T-helper 1 cell treated with Interleukin-12 subunit alpha and Interleukin-12 subunit beta and Interleukin-4 antibody, amounts not matched to agents 30 μg/mL and 1 μg/mL, for 36 hours (primary cell): ENCODE measurements around the gene MROH9.
"Not testable (repeated sequence)": the region's sequence is repeated elsewhere in the genome, so short reads cannot be mapped to it uniquely, and the experiment has no call there.

ENCODE experiments used
- H3K27ac Mint-ChIP-seq: one replicate; pipeline ENCODE4 v1.8.0; 2021; ENCODE audit warnings: mild to moderate bottlenecking, mixed read lengths
- H3K27me3 Mint-ChIP-seq: one replicate; pipeline ENCODE4 v1.8.0; 2021; ENCODE audit warnings: low read depth, mixed read lengths
- H3K36me3 Mint-ChIP-seq: one replicate; pipeline ENCODE4 v1.8.0; 2021; ENCODE audit warnings: low read depth, mixed read lengths
- H3K4me1 Mint-ChIP-seq: one replicate; pipeline ENCODE4 v1.8.0; 2021; ENCODE audit warnings: low read depth, mixed read lengths
- H3K4me3 Mint-ChIP-seq: one replicate; pipeline ENCODE4 v1.8.0; 2021; ENCODE audit warnings: mild to moderate bottlenecking, moderate library complexity, mixed read lengths
- H3K9me3 Mint-ChIP-seq: one replicate; pipeline ENCODE4 v1.8.0; 2021; ENCODE audit warnings: mixed read lengths

MROH9 gene

GRCh38 chr1:170935231-170935630, at the start of gene MROH9:
MROH9 (plus strand) TSS chr1:170935534; CDS start chr1:170945557, 10,023 bp downstream.
- Mint-ChIP-seq H3K4me1 (no peaks in the 10 kb centered on the region), H3K27ac (no peak within 1 kb of the TSS)

GRCh38 chr1:170885551-170885950, 49.8 kb upstream of the MROH9 start:
- no peaks in the 10 kb centered on the region for H3K27me3 Mint-ChIP-seq
- H3K9me3 Mint-ChIP-seq: no peaks in the 10 kb centered on the region

More at GRCh38 chr1:170935231-170935630, at the start of gene MROH9:
- H3K9me3 Mint-ChIP-seq: no peaks in the 10 kb centered on the region
- peaks cover 4% of the 10 kb centered on the region for H3K27me3 Mint-ChIP-seq
- no peak within 1 kb of the TSS for H3K4me3 Mint-ChIP-seq
- H3K36me3 Mint-ChIP-seq: no peaks in the 10 kb centered on the region

GRCh38 chr1:170886460-170886859, 48.9 kb upstream of the MROH9 start:
- Mint-ChIP-seq H3K4me1 (no peaks in the 10 kb centered on the region), H3K36me3 (no peaks in the 10 kb centered on the region), H3K27ac (no peak overlapping the region), H3K27me3 (no peaks in the 10 kb centered on the region), H3K4me3 (no peak overlapping the region), H3K9me3 (no peaks in the 10 kb centered on the region)

More at GRCh38 chr1:170885551-170885950, 49.8 kb upstream of the MROH9 start:
- Mint-ChIP-seq H3K36me3 (no peaks in the 10 kb centered on the region), H3K4me1 (no peaks in the 10 kb centered on the region), H3K27ac (no peak overlapping the region), H3K4me3 (no peak overlapping the region)

- Mint-ChIP-seq H3K9me3 (no peaks in the 10 kb centered on the region), H3K36me3 (no peaks in the 10 kb centered on the region), H3K4me3 (no peak overlapping the region), H3K4me1 (no peaks in the 10 kb centered on the region), H3K27ac (no peak overlapping the region), H3K27me3 (no peaks in the 10 kb centered on the region)
Measured at GRCh38 chr1:170887726-170888125, 47.6 kb upstream of the MROH9 start.

- no peak overlapping the region for H3K27ac Mint-ChIP-seq
- H3K36me3 Mint-ChIP-seq: no peaks in the 10 kb centered on the region
- no peak overlapping the region for H3K4me3 Mint-ChIP-seq
- no peaks in the 10 kb centered on the region for H3K9me3 Mint-ChIP-seq
- H3K4me1 Mint-ChIP-seq: no peaks in the 10 kb centered on the region
- H3K27me3 Mint-ChIP-seq: no peaks in the 10 kb centered on the region
Measured at GRCh38 chr1:170891872-170892271, 43.5 kb upstream of the MROH9 start.

- no peaks in the 10 kb centered on the region for H3K4me1 Mint-ChIP-seq
- H3K27ac Mint-ChIP-seq: no peak overlapping the region
- no peak overlapping the region for H3K4me3 Mint-ChIP-seq
- H3K9me3 Mint-ChIP-seq: no peaks in the 10 kb centered on the region
- no peaks in the 10 kb centered on the region for H3K36me3 Mint-ChIP-seq
- no peaks in the 10 kb centered on the region for H3K27me3 Mint-ChIP-seq
Measured at GRCh38 chr1:170893655-170894297, 41.6 kb upstream of the MROH9 start.

GRCh38 chr1:170903961-170904360, 31.4 kb upstream of the MROH9 start:
- Mint-ChIP-seq H3K4me3 (no peak overlapping the region), H3K27me3 (no peaks in the 10 kb centered on the region), H3K27ac (no peak overlapping the region), H3K9me3 (no peaks in the 10 kb centered on the region), H3K36me3 (no peaks in the 10 kb centered on the region), H3K4me1 (no peaks in the 10 kb centered on the region)

- Mint-ChIP-seq H3K27me3 (no peaks in the 10 kb centered on the region), H3K36me3 (no peaks in the 10 kb centered on the region)
Measured at GRCh38 chr1:170908942-170909341, 26.4 kb upstream of the MROH9 start.

GRCh38 chr1:170910273-170910672, 25.1 kb upstream of the MROH9 start:
- no peaks in the 10 kb centered on the region for H3K4me1 Mint-ChIP-seq
- H3K36me3 Mint-ChIP-seq: no peaks in the 10 kb centered on the region
- H3K27me3 Mint-ChIP-seq: no peaks in the 10 kb centered on the region
- no peak overlapping the region for H3K27ac Mint-ChIP-seq
- H3K9me3 Mint-ChIP-seq: no peaks in the 10 kb centered on the region
- H3K4me3 Mint-ChIP-seq: no peak overlapping the region

More at GRCh38 chr1:170908942-170909341, 26.4 kb upstream of the MROH9 start:
- Mint-ChIP-seq H3K4me3 (no peak overlapping the region), H3K9me3 (no peaks in the 10 kb centered on the region), H3K4me1 (no peaks in the 10 kb centered on the region), H3K27ac (no peak overlapping the region)

GRCh38 chr1:170917373-170917772, 18.0 kb upstream of the MROH9 start:
- peaks cover 24% of the 10 kb centered on the region for H3K9me3 Mint-ChIP-seq
- no peak overlapping the region for H3K4me3 Mint-ChIP-seq

GRCh38 chr1:170924656-170925055, 10.7 kb upstream of the MROH9 start:
- H3K27ac Mint-ChIP-seq, H3K4me1 Mint-ChIP-seq, H3K4me3 Mint-ChIP-seq, H3K27me3 Mint-ChIP-seq, H3K36me3 Mint-ChIP-seq: not testable (repeated sequence)
- H3K9me3 Mint-ChIP-seq: peaks cover 19% of the 10 kb centered on the region

More at GRCh38 chr1:170917373-170917772, 18.0 kb upstream of the MROH9 start:
- Mint-ChIP-seq H3K4me1 (no peaks in the 10 kb centered on the region), H3K27ac (no peak overlapping the region), H3K36me3 (peaks cover 1% of the 10 kb centered on the region), H3K27me3 (no peaks in the 10 kb centered on the region)

GRCh38 chr1:170927955-170928840, 7.1 kb upstream of the MROH9 start:
- no peaks in the 10 kb centered on the region for H3K9me3 Mint-ChIP-seq
- no peak overlapping the region for H3K4me3 Mint-ChIP-seq
- H3K27me3 Mint-ChIP-seq: peaks cover 3% of the 10 kb centered on the region
- H3K27ac Mint-ChIP-seq: no peak overlapping the region
- H3K36me3 Mint-ChIP-seq: no peaks in the 10 kb centered on the region
- H3K4me1 Mint-ChIP-seq: no peaks in the 10 kb centered on the region

- H3K27ac Mint-ChIP-seq: no peak overlapping the region
- no peak overlapping the region for H3K4me3 Mint-ChIP-seq
- no peaks in the 10 kb centered on the region for H3K9me3 Mint-ChIP-seq
- H3K27me3 Mint-ChIP-seq: peaks cover 7% of the 10 kb centered on the region
- no peaks in the 10 kb centered on the region for H3K4me1 Mint-ChIP-seq
- no peaks in the 10 kb centered on the region for H3K36me3 Mint-ChIP-seq
Measured at GRCh38 chr1:170929412-170929834, 5.9 kb upstream of the MROH9 start.

GRCh38 chr1:170929835-170930554, 5.3 kb upstream of the MROH9 start:
- no peaks in the 10 kb centered on the region for H3K4me1 Mint-ChIP-seq
- no peaks in the 10 kb centered on the region for H3K36me3 Mint-ChIP-seq
- no peak overlapping the region for H3K4me3 Mint-ChIP-seq
- no peak overlapping the region for H3K27ac Mint-ChIP-seq
- H3K9me3 Mint-ChIP-seq: no peaks in the 10 kb centered on the region
- H3K27me3 Mint-ChIP-seq: peaks cover 7% of the 10 kb centered on the region
